H1 (cell line): ENCODE results near the gene LRP3. TPM values are rescaled to one million over a fixed set of nuclear protein-coding genes. Genes with fewer than 3 reads are reported as not detected.

Experiments
- CTCF ChIA-PET: fragments of 300-600 bp; sonication (Branson Sonifier 250); formaldehyde crosslinking; loops from one replicate; lab custom pipeline; 2021; ENCODE audit not compliant: partially characterized antibody; lab: Charles Lee
- POLR2A ChIA-PET: fragments of 300-600 bp; sonication (Branson Sonifier 250); formaldehyde crosslinking; loops from one replicate; lab custom pipeline; 2021; ENCODE audit warnings: inconsistent platforms; ENCODE audit not compliant: partially characterized antibody; lab: Charles Lee
- DNase-seq, 2 experiments: peaks; one replicate each; pipeline versions ENCODE4 v3.0.0 to v3.0.0-alpha.2; 2010 to 2022; ENCODE audit warnings: low spot score in 2 of 2, low read depth in 1 of 2, mixed read lengths in 1 of 2
- FAIRE-seq: peaks from 2 replicates; lab custom pipeline; 2011; peaks lifted over from hg19 to GRCh38; lab: Jason Lieb, UNC
- H2AFZ ChIP-seq: 2 replicates; pipeline ENCODE4 v1.8.1; 2012; ENCODE audit warnings: low read length, inconsistent platforms
- H2AK5ac ChIP-seq: 2 replicates; pipeline ENCODE4 v1.6.1; 2013; ENCODE audit warnings: low read depth, low read length
- H2BK120ac ChIP-seq: replicated peaks from 2 replicates; pipeline ENCODE3; 2013; ENCODE audit warnings: low read depth, low read length, inconsistent platforms
- H2BK12ac ChIP-seq: 2 replicates; pipeline ENCODE4 v1.6.1; 2013; ENCODE audit warnings: low read depth, low read length
- H2BK15ac ChIP-seq: 2 replicates; pipeline ENCODE4 v1.6.1; 2013; ENCODE audit warnings: low read length
- H2BK20ac ChIP-seq: 2 replicates; pipeline ENCODE4 v1.6.1; 2013; ENCODE audit warnings: low read length
- H2BK5ac ChIP-seq: 2 replicates; pipeline ENCODE4 v1.6.1; 2013; ENCODE audit warnings: low read depth, low read length
- H3K14ac ChIP-seq: 2 replicates; pipeline ENCODE4 v1.6.1; 2013; ENCODE audit warnings: inconsistent platforms; ENCODE audit not compliant: insufficient read length
- H3K18ac ChIP-seq: 2 replicates; pipeline ENCODE4 v1.6.1; 2013; ENCODE audit warnings: low read length; ENCODE audit errors: extremely low read depth
- H3K23ac ChIP-seq: 2 replicates; pipeline ENCODE4 v1.6.1; 2013; ENCODE audit warnings: inconsistent platforms; ENCODE audit not compliant: insufficient read length
- H3K23me2 ChIP-seq: 2 replicates; pipeline ENCODE4 v1.6.1; 2013; ENCODE audit warnings: low read depth, low read length
- H3K27ac ChIP-seq: 2 replicates; pipeline ENCODE4 v1.6.1; 2011; ENCODE audit warnings: low read depth, low read length, inconsistent platforms
- H3K27me3 ChIP-seq, 4 experiments: replicated peaks in 1 of 4; 1 replicate in 1 of 4; 2 replicates in 3 of 4; pipeline versions ENCODE4 v1.6.1 to v1.8.1; 2011 to 2013; ENCODE audit warnings: low read length in 3 of 4, mild to moderate bottlenecking in 3 of 4, inconsistent platforms in 2 of 4, mixed read lengths in 2 of 4, moderate library complexity in 1 of 4; ENCODE audit not compliant: control insufficient read depth in 3 of 4, insufficient read depth in 3 of 4; ENCODE audit errors: extremely low read depth in 1 of 4
- H3K36me3 ChIP-seq, 4 experiments: 2 replicates each; pipeline versions ENCODE4 v1.6.1 to v1.8.1; 2011 to 2013; ENCODE audit warnings: mild to moderate bottlenecking in 4 of 4, low read length in 3 of 4, moderate library complexity in 2 of 4, control low read depth in 1 of 4, inconsistent platforms in 1 of 4; ENCODE audit not compliant: insufficient read depth in 4 of 4, control insufficient read depth in 2 of 4
- H3K4ac ChIP-seq: replicated peaks from 2 replicates; pipeline ENCODE3; 2013; ENCODE audit warnings: low read length, low read depth, mixed read lengths, inconsistent platforms; ENCODE audit not compliant: insufficient read length
- H3K4me1 ChIP-seq, 4 experiments: replicated peaks in 1 of 4; 1 replicate in 1 of 4; 2 replicates in 3 of 4; pipeline versions ENCODE4 v1.6.1 to v1.8.1; 2011 to 2013; ENCODE audit warnings: low read length in 3 of 4, inconsistent platforms in 2 of 4, mixed read lengths in 1 of 4; ENCODE audit not compliant: insufficient read depth in 4 of 4, control insufficient read depth in 3 of 4
- H3K4me2 ChIP-seq, 2 experiments: 2 replicates each; pipeline versions ENCODE4 v1.6.1 to v1.8.1; 2011 to 2013; ENCODE audit warnings: low read depth in 2 of 2, low read length in 2 of 2, control low read depth in 1 of 2, inconsistent platforms in 1 of 2, mild to moderate bottlenecking in 1 of 2; ENCODE audit not compliant: insufficient read depth in 1 of 2
- H3K4me3 ChIP-seq, 4 experiments: fragments of 200-600, 300-600 bp in 1 of 4; sonication (generic), shearing (Covaris generic), sonication (Bioruptor Twin) in 1 of 4; 2 replicates each; pipeline versions ENCODE4 v1.5.1 to v1.8.1; 2011 to 2016; ENCODE audit warnings: low read length in 4 of 4, low read depth in 3 of 4, control low read depth in 2 of 4, inconsistent platforms in 2 of 4, mild to moderate bottlenecking in 2 of 4, mixed read lengths in 1 of 4, moderate library complexity in 1 of 4; ENCODE audit not compliant: insufficient read depth in 2 of 4; ENCODE audit errors: extremely low read depth in 1 of 4
- H3K56ac ChIP-seq: replicated peaks from 2 replicates; pipeline ENCODE3; 2013; ENCODE audit warnings: low read depth, mild to moderate bottlenecking, mixed read lengths, low read length, inconsistent platforms; ENCODE audit not compliant: insufficient read length
- H3K79me1 ChIP-seq: 2 replicates; pipeline ENCODE4 v1.6.1; 2013; ENCODE audit warnings: low read depth, low read length, control low read depth
- H3K79me2 ChIP-seq, 2 experiments: 2 replicates each; pipeline versions ENCODE4 v1.6.1 to v1.8.1; 2012 to 2013; ENCODE audit warnings: low read length in 2 of 2, mild to moderate bottlenecking in 2 of 2, inconsistent platforms in 1 of 2; ENCODE audit not compliant: insufficient read depth in 2 of 2, control insufficient read depth in 1 of 2
- H3K9ac ChIP-seq, 4 experiments: replicated peaks in 1 of 4; 1 replicate in 1 of 4; 2 replicates in 3 of 4; pipeline versions ENCODE4 v1.6.1 to v1.8.1; 2011 to 2013; ENCODE audit warnings: low read depth in 3 of 4, low read length in 3 of 4, control low read depth in 2 of 4, mild to moderate bottlenecking in 2 of 4, moderate library complexity in 2 of 4, inconsistent platforms in 1 of 4; ENCODE audit errors: extremely low read depth in 1 of 4
- H3K9me3 ChIP-seq, 2 experiments: 2 replicates each; pipeline versions ENCODE4 v1.6.1 to v1.8.1; 2012 to 2013; ENCODE audit warnings: mild to moderate bottlenecking in 2 of 2, moderate library complexity in 2 of 2, control low read depth in 1 of 2, inconsistent platforms in 1 of 2, low read depth in 1 of 2, low read length in 1 of 2, mixed read lengths in 1 of 2; ENCODE audit not compliant: insufficient read depth in 2 of 2
- H4K20me1 ChIP-seq, 2 experiments: replicated peaks in 1 of 2; 2 replicates each; pipeline versions ENCODE3 to v1.8.1; 2011 to 2013; ENCODE audit warnings: inconsistent platforms in 2 of 2, low read length in 2 of 2, mild to moderate bottlenecking in 1 of 2; ENCODE audit not compliant: insufficient read depth in 2 of 2, control insufficient read depth in 1 of 2
- H4K5ac ChIP-seq: 2 replicates; pipeline ENCODE4 v1.6.1; 2013; ENCODE audit warnings: low read length, low read depth, mixed read lengths, inconsistent platforms; ENCODE audit not compliant: insufficient read length
- H4K8ac ChIP-seq: 2 replicates; pipeline ENCODE4 v1.8.0; 2013; ENCODE audit warnings: mild to moderate bottlenecking, moderate library complexity, low read length, inconsistent platforms; ENCODE audit not compliant: insufficient read depth; ENCODE audit errors: extremely low read depth
- H4K91ac ChIP-seq: replicated peaks from 2 replicates; pipeline ENCODE3; 2013; ENCODE audit warnings: low read length, mixed read lengths, inconsistent platforms; ENCODE audit not compliant: insufficient read length
- BRCA1 ChIP-seq: IDR thresholded peaks from 2 replicates; pipeline ENCODE4 v1.6.1; 2012; ENCODE audit warnings: low read depth, low read length, improper control_type of control experiment
- EZH2 ChIP-seq: fragments of 200-600 bp; sonication (generic); IDR thresholded peaks from 2 replicates; pipeline ENCODE4 v1.7.1; 2012; ENCODE audit warnings: low read depth, mild to moderate bottlenecking, moderate library complexity, low read length, inconsistent platforms; ENCODE audit not compliant: severe bottlenecking
- GTF2F1 ChIP-seq: IDR thresholded peaks from 2 replicates; pipeline ENCODE4 v1.6.1; 2012; ENCODE audit warnings: low read depth, low read length, improper control_type of control experiment, borderline replicate concordance
- KDM1A ChIP-seq: fragments of 200-600, 300-600 bp; sonication (generic); IDR thresholded peaks from 2 replicates; pipeline ENCODE4 v1.7.1; 2016; ENCODE audit warnings: mild to moderate bottlenecking, low read length, borderline replicate concordance
- RAD21 ChIP-seq, 2 experiments: IDR thresholded peaks in 1 of 2; conservative IDR thresholded peaks in 1 of 2; 2 replicates each; pipeline ENCODE4 v1.6.1; 2011; ENCODE audit warnings: low read depth in 2 of 2, low read length in 2 of 2, improper control_type of control experiment in 1 of 2, inconsistent platforms in 1 of 2, mild to moderate bottlenecking in 1 of 2, moderate library complexity in 1 of 2
- RNF2 ChIP-seq: fragments of 200-900, 300-1000 bp; sonication (generic); IDR thresholded peaks from 2 replicates; pipeline ENCODE4 v1.7.1; 2016; ENCODE audit warnings: borderline replicate concordance, low read depth, mild to moderate bottlenecking, antibody characterized with exemption, low read length; ENCODE audit not compliant: poor library complexity, severe bottlenecking; ENCODE audit errors: missing control alignments
- TAF7 ChIP-seq: optimal IDR thresholded peaks from 2 replicates; pipeline ENCODE3; 2011; ENCODE audit warnings: low read depth, mild to moderate bottlenecking, inconsistent platforms, low read length, moderate library complexity, borderline replicate concordance
- TCF12 ChIP-seq: IDR thresholded peaks from 2 replicates; pipeline ENCODE4 v1.6.1; 2011; ENCODE audit warnings: low read depth, mild to moderate bottlenecking, low read length
- WGBS, 2 experiments: shearing (Covaris generic) in 1 of 2; methylation state at CpG; one replicate each; pipeline versions ENCODE4 v1.1.6 to v1.1.7; 2013 to 2015; ENCODE audit warnings: low lambda C conversion rate in 2 of 2, mixed read lengths in 2 of 2, inconsistent platforms in 1 of 2, low coverage in 1 of 2, missing lambda C conversion rate in 1 of 2; ENCODE audit not compliant: insufficient replicate concordance in 2 of 2, insufficient coverage in 1 of 2, insufficient read length in 1 of 2; ENCODE audit errors: extremely low coverage in 1 of 2, missing lambda C conversion rate in 1 of 2; 5-methylcytosine and 5-hydroxymethylcytosine counted together
- polyA plus RNA-seq, 7 experiments: library from polyadenylated mRNA; depleted of rRNA in 3 of 7; stranded (reverse) in 5 of 7; unstranded in 2 of 7; fragments of >200 nt in 5 of 7; fragments of 200-250 nt in 2 of 7; gene quantifications; 1 replicate in 5 of 7; 2 replicates in 1 of 7; 4 replicates in 1 of 7; pipeline versions ENCODE4 v1.2.1 to v1.2.3, GENCODE V29; 2011 to 2013; ENCODE audit warnings: missing spikeins in 2 of 7, mixed read lengths in 2 of 7
- total RNA-seq: library from RNA; stranded (reverse); fragmentation: NEBNext Ultra II Directional; extraction: Animal tissue kit (Norgen Biotek cat#: 25700); gene quantifications from 2 replicates; pipeline ENCODE4 v1.2.1, GENCODE V29; 2021
- TF ChIP-seq, protein P1 (sequence below): IDR thresholded peaks from 2 replicates; pipeline ENCODE4 v1.6.1; 2011; ENCODE audit warnings: low read length, improper control_type of control experiment

Gene LRP3
- total and polyA plus RNA-seq, 2 of the 8 experiments (the other 6 are each of a cell fraction or from before 2014, with no cell fraction given) = 30.3 to 33.7 TPM

DNA sequence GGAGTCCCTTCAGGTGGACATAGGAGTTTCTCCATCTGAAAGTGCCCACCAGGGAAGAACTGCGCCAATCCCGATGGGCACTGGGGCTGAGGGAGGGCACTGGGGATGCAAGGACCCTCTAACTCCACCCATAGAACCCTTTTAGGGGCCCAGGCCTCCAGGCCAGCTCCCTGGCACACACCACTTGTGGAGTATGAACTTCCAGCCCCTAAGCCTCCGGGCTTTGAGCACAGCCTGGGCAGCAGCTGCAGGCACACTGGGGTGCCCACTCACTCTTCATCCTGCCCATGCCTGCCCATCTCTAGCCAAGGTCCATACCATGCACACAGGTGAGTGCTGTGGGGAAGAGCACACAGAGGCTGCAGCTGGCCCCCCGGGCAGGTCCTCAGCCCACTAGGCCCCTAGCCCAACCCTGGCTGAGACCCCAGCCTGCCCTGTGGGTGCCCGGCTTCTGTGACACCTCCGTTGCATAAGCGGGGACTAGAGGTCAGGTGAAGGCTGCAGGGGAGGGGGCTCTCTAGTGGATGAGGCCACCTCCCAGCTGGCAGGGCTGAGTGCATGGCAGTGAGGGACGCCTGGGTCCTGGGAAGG is 46.1 kb downstream of the LRP3 start:
- H2BK15ac ChIP-seq = no peak overlapping the region; the same call in 1 of the 2 replicates
- no peaks in the 10 kb centered on the region for H3K4me1 ChIP-seq
- TF ChIP-seq, protein P1, sequence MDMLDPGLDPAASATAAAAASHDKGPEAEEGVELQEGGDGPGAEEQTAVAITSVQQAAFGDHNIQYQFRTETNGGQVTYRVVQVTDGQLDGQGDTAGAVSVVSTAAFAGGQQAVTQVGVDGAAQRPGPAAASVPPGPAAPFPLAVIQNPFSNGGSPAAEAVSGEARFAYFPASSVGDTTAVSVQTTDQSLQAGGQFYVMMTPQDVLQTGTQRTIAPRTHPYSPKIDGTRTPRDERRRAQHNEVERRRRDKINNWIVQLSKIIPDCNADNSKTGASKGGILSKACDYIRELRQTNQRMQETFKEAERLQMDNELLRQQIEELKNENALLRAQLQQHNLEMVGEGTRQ = no peak
- TF ChIP-seq TCF12 (no peak), RNF2 (no peak), RAD21 (IDR thresholded peaks at IDR 0.05 in 1 of 2, conservative IDR thresholded peaks at IDR 0.05 in 1 of 2; ENCODE audit: low read depth in 2 of 2, low read length in 2 of 2) (no peak), KDM1A (no peak), GTF2F1 (no peak), EZH2 (no peak), BRCA1 (no peak), TAF7 (no peak)
- H3K18ac ChIP-seq = no peak overlapping the region
- no peaks in the 10 kb centered on the region for H3K36me3 ChIP-seq
- no peak overlapping the region for H4K5ac ChIP-seq
- no peak overlapping the region for H2BK120ac ChIP-seq
- DNase-seq (no peak), FAIRE-seq (no peak)
- no peaks in the 10 kb centered on the region for H3K79me1 ChIP-seq
- H3K27me3 ChIP-seq = no peaks in the 10 kb centered on the region; a peak in 1 of 7 replicates
- H4K20me1 ChIP-seq = no peaks in the 10 kb centered on the region
- no peaks in the 10 kb centered on the region for H3K23me2 ChIP-seq
- H3K79me2 ChIP-seq = no peaks in the 10 kb centered on the region
- H3K9ac ChIP-seq = no peak overlapping the region
- CTCF ChIA-PET = interaction anchor here (0.6 to 15.1 kb wide), 4 partner anchors 9 to 404 kb away, joined by 3 to 426 read pairs (median 4); no protein-coding TSS in a partner anchor
- no peak overlapping the region for H4K91ac ChIP-seq
- no peak overlapping the region for H3K4me2 ChIP-seq
- no peak overlapping the region for H3K14ac ChIP-seq
- no peak overlapping the region for H3K56ac ChIP-seq
- H3K27ac ChIP-seq = no peak overlapping the region
- 0 out of 2 replicates have a peak overlapping the region, but pooled peaks have one; percentile 68 for H2BK12ac ChIP-seq
- no peak overlapping the region for H3K4ac ChIP-seq
- no peak overlapping the region for H2BK20ac ChIP-seq
- H2BK5ac ChIP-seq = no peak overlapping the region
- POLR2A ChIA-PET = interaction anchor here (1.1 to 1.2 kb wide), 2 partner anchors 15 to 65 kb away, joined by 3 to 4 read pairs; partner anchors contain the start of gene SLC7A10
- no peak overlapping the region for H2AFZ ChIP-seq
- no peak overlapping the region for H2AK5ac ChIP-seq
- H4K8ac ChIP-seq = no peak overlapping the region
- no peak overlapping the region for H3K23ac ChIP-seq
- no peak overlapping the region for H3K4me3 ChIP-seq
- 85% methylated on average over 7 of the region's 8 CpGs; no CpG with 5 or more reads in 1 of the 2 experiments for WGBS, 2 experiments
- H3K9me3 ChIP-seq = peaks cover 5 to 6% of the 10 kb centered on the region in 2 experiments; a peak in 2 of 4 replicates
